ENCODE results near the gene SLC12A8. TPM values are rescaled to one million over a fixed set of nuclear protein-coding genes. Genes with fewer than 3 reads are reported as not detected.

SLC12A8 gene
- total RNA-seq, 1 donor, result 13.4 TPM

DNA sequence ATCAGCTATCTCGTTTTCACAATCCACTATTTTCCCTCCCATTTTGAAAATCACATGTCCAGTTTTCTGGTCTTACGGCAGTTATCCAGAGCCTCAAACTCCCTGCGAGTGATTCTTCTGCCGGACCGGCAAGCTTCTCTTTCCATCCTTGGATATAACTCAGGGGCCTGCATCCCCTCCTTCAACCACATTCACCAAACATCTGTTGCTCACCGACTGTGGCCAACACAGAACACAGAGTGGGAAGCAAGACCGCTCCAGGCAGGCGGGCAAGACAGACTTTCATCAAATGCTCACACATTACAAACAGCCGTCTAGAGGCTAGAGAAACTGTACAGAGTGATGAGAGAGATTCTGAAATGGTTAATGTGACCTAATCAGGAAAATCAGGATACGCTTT is 7.6 kb upstream of the SLC12A8 start:
- TF ChIP-seq, protein P1, sequence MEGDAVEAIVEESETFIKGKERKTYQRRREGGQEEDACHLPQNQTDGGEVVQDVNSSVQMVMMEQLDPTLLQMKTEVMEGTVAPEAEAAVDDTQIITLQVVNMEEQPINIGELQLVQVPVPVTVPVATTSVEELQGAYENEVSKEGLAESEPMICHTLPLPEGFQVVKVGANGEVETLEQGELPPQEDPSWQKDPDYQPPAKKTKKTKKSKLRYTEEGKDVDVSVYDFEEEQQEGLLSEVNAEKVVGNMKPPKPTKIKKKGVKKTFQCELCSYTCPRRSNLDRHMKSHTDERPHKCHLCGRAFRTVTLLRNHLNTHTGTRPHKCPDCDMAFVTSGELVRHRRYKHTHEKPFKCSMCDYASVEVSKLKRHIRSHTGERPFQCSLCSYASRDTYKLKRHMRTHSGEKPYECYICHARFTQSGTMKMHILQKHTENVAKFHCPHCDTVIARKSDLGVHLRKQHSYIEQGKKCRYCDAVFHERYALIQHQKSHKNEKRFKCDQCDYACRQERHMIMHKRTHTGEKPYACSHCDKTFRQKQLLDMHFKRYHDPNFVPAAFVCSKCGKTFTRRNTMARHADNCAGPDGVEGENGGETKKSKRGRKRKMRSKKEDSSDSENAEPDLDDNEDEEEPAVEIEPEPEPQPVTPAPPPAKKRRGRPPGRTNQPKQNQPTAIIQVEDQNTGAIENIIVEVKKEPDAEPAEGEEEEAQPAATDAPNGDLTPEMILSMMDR (IDR thresholded peaks at IDR 0.05; ENCODE audit: insufficient read depth, low read length), result no peak
- no peak overlapping the region for H3K4me3 ChIP-seq (ENCODE audit: low read depth, low read length)
- no peak for DNase-seq (ENCODE audit: low read depth)

DNA sequence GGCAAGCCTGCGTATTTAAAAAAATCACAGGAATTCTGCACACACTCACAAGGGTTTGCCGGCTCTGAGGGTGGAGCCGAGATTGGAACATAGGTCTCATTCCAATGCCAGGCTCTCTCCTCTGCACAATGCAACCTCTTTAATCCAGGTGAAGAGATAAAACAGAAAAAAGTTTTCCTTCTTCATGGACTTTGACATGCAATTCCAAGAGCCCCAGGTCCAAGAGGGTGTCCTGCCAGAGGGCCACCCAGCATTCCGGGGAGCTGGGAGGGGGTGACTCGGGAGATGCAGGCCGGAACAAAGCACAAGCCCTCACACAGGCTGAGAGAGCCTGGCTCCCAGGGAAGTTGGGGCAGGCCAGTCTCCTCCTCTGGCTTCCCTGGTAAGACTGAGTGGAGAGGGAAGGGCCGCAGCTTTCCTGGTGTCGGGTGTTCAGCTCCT is 6.7 kb upstream of the SLC12A8 start:
- no peak for DNase-seq (ENCODE audit: low read depth)
- TF ChIP-seq, protein P1 (IDR thresholded peaks at IDR 0.05; ENCODE audit: insufficient read depth, low read length), result no peak
- H3K4me3 ChIP-seq (ENCODE audit: low read depth, low read length), result no peak overlapping the region

DNA sequence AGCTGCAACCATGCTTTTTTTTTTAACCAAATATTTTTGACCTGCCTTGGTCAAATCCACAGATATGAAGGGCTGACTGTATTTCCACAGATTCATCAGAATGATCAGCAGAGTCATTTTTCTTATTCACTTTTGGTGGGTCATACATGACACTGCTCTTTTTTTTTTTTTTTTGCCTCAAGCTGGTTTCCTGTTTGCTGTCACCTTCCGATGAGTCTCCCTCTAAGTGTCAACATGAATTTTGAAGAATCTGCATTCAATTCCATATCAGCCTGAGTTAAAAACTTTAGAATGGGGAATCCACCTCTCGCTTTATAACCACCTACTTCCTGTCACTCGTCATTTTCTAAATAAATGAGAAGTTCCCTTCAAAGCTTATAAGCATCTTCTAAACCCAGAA is 2.2 kb upstream of the SLC12A8 start:
- TF ChIP-seq, protein P1 (IDR thresholded peaks at IDR 0.05; ENCODE audit: insufficient read depth, low read length), result no peak
- no peak overlapping the region for H3K4me3 ChIP-seq (ENCODE audit: low read depth, low read length)
- DNase-seq (ENCODE audit: low read depth), result no peak

DNA sequence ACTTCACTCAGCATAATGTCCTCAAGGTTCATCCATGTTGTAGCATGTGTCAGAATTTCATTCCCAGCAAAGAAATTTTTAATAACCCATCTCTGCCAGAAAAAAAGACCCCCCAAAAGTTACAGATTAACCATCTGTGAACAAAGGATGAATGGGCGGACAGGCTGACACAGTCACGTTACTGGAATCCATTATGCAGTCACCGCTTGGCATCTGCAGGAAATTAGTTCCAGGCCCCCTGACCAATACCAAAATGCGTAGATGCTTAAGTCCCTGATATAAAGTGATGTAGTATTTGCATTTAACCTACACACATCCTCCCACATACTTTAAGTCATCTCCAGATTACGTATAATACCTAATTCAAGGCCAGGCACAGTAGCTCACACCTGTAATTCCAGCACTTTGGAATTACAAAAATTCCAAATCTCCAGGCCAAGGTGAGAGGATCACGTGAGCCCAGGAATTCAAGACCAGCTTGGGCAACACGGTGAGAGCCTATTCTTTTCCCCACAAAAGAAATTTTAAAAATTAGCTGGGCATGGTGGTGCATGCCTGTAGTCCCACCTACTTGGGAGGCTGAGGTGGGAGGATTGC is 1.5 kb upstream of the SLC12A8 start:
- H3K4me3 ChIP-seq (ENCODE audit: low read depth, low read length), result no peak overlapping the region
- peak; percentile 51 for DNase-seq (ENCODE audit: low read depth)
- TF ChIP-seq, protein P1 (IDR thresholded peaks at IDR 0.05; ENCODE audit: insufficient read depth, low read length), result no peak

DNA sequence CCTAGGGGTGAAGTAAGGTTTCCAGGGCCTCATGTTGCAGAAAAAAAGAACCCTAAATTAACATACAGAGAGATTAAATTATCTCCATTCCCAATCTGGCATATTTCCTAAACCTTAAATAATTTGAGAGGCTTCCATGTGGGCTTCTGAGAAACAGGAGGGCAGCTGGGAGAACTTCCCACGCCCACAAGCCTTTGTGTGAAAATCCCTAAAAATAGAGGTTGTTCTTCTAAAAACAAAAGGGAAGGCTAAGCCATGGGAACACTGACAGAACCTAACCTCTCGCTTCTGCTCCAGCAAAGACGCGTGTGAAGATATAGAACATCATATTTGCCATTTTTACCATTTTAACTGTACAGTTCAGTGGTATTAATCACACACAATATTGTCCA is 812 bp upstream of the SLC12A8 start:
- H3K4me3 ChIP-seq (ENCODE audit: low read depth, low read length), result no peak overlapping the region
- DNase-seq (ENCODE audit: low read depth), result no peak
- TF ChIP-seq, protein P1 (IDR thresholded peaks at IDR 0.05; ENCODE audit: insufficient read depth, low read length), result no peak

DNA sequence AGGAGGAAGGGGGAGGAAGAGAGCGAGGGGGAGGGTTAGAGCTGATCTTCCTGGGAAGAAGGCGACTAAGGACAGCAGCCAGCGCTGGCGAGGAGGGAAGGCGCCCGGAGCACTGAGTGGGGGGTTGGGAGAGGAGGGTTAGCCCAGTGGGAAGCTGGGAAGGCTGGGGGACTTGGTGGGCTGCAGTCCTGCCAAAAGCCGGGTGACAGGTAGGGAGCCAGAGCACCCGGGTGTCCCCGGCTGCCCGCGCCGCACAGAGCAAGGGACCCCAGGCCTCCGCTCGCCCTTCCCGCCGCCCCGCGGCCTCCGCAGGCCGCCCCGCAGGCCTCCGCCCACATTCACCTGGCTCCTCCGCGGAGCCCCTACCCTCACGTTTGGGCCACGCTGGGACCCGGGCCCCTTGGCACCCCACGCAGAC is 448 bp downstream of the SLC12A8 start:
- peak overlapping the region; percentile 48 for H3K4me3 ChIP-seq (ENCODE audit: low read depth, low read length)
- no peak for DNase-seq (ENCODE audit: low read depth)
- TF ChIP-seq, protein P1 (IDR thresholded peaks at IDR 0.05; ENCODE audit: insufficient read depth, low read length), result no peak

Data from fibroblast of the aortic adventitia (primary cell).